Stimulated activated CD8-positive, alpha-beta memory T cell treated with anti-CD3 and anti-CD28 coated beads, Interleukin-2, amount 100 ng/mL, for 1 hour (primary cell): ENCODE results near the gene KAT7.
"Not testable (repeated sequence)": the region's sequence is repeated elsewhere in the genome, so short reads cannot be mapped to it uniquely, and the experiment has no call there.

ENCODE experiments used
- DNase-seq, 2 donors: peaks; one replicate each; pipeline ENCODE4 v3.0.0-alpha.2; 2020; ENCODE audit warnings: low read depth in 2 of 2

The KAT7 gene

DNA sequence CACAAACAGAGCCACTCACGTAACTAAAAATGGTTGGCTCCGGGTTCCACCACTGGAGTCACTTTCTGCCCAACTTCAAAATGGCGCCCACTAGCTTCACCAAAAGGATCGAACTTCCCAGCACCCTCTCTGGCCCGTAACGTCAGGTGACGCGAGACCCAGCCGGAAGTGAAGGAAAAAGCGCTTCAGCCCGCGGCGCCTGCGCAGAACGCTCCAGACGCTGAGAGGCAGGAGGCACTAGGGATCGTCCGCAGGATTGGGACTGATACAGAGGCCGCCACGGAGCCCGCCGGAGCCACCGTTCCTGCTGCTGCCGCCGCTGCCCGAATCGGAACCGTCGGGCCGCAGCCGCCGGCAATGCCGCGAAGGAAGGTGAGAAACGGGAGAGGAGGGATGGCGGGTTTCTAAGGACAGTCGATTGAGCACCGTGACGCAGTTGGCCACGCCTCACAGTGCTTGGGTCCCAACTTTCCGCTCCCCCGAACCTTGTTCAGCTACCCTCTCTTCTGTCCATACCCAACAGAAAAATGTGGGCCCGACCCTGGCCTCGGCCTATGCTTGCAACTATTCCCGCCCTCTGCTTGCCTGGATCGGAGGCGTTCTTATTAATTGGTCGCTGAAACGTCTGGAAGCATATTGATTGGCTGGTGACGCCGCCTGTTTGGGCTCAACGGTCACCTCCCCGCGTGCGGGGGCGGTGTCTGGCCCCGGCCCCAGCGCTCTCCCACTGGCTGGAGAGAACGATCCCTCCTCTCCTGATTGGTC, at the start of gene KAT7:
Gene KAT7 (plus strand): TSS at position 204 of the 765 bp plus-strand sequence. CDS start 154 bp downstream, at position 358.
- DNase-seq = peak; percentile 92 to 97

DNA sequence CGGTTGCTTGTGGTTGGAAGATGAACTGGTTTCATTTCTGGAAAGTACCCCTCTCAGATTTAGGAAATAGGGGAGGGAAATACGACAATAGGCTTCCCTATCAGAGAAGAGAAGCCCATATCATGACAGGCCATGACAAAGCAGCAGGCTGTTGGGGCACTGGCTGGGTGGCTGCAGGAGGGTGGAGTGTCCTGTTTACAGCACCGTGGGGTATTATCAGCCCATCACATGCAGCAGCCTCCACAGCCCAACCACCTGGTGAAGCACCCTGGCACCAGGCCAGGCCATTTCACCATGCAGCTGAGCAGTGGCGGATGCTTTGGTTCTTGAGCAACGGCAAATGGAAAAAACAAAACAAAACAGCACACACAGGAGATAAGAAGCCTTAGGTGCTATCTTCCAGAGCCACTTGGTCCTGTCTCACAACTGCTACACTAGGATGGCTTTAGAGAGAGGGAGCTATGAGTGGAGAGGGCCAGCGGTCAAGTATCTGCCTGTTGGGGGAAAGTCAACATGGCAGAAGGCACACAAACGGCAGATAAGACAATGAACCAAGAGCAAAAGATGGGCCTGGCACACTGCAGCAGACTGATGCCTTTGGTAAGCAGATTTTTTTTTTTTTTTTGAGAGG, 48.7 kb upstream of the KAT7 start:
- DNase-seq = peak; percentile 88 to 93

DNA sequence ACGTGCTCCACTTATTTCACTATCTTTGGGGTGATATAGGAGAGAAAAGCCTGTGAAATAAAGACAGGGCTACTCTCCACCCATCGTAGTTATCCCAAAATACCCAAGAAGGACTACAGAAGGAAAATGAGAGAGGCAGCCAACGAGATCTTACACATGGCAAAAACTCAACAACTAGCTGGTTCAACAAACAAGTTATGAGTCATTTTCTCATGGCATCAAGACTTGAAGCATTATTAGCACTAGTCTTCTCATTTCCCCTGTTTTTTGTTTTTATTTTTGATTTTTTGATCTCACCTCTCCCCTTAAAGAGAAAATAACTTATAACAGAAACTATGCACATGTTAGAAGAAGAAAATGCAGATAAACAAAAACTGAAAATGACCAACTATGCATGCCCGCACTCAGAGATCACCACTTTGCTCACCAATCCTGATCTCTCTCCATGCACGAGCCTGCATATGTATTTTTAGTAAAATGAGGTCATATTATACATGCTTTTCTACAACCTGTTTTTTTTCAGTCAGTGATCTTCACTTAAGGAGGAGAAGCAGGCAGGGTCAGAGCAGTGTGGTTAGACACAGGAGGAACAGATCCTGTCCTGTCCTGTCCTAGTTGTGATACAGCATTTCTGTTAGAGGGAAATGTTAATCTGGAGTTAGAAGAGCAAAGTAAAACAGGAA, 47.3 kb upstream of the KAT7 start:
- no peak for DNase-seq

DNA sequence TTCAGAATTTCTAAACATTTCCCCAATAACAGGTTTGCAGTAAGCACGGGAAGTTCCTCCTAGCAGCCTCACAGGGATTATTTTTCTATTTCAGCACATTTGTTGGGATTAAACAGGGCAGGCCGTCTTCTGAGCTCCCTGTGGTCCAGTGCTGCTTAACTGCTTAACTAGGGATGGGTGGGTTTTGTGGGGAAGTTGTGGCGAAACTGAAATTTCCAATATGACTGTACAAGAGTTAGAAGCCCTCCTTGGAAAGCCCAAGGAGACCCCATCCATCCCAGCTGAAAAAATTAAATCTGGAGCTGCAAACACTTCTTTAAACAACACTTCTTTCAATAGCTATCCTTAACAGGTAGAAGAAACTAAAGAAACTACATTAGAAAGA, 46.8 kb upstream of the KAT7 start:
- no peak for DNase-seq

DNA sequence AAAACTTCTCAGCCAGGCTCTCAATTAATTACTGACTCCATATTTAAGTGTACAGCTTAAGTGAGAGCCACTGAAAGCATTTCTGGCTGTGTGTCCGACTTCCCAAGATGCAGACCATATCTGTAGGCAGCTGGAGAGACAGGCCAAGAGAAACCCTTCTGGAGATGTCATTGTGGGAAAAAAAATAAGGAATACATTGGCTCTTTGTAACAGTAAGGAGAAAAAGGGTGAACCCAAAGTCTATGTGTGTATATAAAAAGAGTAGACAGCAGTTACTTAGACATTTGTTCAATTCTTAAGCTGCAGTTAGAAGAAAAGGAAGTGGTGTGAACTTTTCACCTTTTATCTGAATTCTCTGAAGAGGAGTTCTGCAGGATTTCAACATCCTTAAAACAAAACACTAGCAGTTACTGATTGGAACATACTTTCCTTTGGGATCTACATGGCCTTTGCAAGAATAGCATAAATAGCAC, 46.3 kb upstream of the KAT7 start:
- DNase-seq = no peak

DNA sequence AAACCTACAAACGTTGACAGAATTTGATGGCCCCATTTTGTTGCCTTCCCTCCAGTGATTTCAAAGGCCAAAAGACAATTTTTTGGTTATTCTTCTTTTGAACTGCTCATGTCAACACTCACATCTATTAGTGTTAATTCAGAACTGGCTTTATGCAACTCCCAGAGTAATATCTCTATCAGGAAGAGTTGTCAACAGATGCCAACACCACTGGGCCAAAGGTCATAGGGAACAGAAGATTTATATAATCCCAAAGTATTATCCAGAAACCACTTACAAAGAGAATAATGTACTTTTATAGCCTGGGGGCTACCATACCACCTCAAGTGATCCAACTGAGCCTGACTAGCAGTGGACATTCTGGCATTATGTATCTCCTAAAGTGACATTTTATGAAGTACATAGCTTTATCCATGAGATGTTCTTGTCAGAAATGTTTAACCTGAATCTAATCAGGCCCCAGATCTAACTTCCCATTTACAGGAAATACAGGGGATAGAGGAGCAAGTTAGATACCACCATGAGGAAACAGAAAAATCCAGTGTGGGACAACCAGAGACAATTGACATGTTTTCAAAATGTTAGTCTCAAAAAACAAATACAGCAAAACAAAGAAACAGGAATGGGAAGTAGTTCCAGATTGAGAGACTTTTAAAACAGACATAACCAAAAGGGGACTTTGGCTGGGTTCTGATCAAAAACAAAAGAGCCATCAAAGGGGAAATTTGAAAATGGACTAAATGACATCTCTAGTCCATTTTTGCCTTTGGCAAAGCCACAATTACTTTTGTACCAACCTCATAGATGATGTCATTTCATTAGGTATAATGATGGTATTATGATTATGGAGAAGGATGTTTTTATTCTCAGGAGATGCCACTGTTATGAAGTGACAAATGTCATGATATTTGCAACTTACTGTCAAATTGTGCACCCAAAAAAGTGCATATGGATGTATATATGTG, 43.0 kb upstream of the KAT7 start:
- DNase-seq = no peak

DNA sequence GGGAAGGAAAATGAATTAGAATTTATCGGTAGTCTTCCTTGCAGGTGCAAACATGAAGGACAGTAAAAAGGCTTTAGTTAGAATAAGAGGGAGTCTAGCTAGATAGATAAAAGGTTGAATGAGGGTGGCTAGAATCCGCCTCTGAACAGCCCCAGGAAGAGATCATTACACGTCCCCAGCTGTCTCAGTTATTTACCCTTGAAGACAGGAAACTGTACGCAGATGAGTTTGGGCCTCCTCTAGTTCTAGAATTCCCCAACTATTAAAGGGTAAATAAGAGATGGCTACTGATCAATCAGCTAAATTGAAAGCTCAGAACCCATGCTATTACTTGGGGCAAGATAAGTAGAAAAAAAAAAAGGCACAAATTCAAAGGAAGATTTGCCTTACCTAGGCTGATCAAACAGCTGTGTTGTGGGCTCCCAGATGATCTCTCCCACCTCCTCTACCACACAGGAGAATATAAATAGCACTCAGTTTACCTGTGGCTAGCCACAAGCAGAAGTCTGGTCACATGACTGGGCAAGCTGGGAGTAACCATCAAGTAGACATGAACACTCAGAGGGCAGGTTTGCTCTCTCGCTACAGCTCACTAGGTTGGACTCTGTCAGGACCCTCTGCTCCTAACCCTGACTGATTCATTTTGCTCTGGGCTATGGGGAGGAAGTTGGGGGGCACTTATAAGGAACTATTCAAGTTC, 41.5 kb upstream of the KAT7 start:
- DNase-seq = no peak

DNA sequence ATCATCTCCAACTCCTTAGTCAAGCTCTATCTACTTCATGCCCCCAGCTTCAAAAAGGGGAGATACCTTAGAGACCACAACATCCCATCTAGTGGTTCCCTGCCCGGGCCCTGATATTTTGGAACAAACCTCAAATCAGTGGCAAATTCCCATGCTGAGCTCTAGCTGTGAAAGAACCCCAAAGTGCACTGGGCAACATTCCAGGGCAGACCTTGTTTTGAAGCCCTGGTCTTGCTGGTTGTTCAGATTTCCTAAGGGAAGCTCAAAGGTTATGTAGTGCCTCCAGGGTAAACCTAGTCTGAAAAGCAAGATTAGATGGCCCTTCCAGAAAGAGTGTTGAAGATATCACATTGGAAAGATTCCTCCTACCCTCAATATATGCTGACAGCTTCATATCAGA, 40.8 kb upstream of the KAT7 start:
- no peak for DNase-seq

DNA sequence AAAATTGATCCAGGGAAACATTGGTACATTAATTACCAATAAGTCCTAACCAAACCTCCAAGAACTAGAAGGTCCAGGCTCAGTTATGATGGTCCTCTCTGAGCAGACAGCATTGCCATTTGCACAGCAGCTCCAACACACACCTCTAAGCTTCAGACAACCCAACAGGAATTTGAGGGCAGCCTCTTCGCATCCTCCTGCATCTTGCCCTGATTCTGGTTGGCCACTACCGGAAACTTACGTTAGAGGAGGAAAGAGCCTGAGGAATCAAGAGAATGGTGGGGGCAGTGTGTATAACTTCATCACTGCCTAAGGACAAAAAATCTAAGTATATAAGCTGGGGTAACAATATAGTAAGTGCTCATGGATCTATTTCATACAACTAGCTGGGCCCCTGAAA, 40.3 kb upstream of the KAT7 start:
- no peak for DNase-seq

DNA sequence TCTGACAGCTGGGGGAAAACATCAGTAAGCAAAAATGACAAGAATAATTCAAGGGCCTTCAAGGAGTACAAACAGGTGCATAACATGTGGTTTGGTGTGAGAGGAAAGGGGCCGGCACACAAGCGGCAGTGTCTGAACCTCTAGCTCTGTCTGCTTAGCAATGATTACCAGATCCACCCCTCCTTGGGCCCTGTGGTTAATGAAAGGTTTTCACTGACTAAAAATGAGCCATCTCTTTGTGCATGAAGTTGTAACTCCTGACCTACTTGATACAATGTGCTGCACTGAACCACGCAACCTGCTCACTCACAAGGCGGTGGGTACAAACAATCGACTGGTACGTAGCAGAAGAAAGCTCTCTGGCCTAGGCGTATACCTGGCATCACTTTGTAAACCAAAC, 39.7 kb upstream of the KAT7 start:
- peak in 1 of 2 donors; percentile 24 for DNase-seq

DNA sequence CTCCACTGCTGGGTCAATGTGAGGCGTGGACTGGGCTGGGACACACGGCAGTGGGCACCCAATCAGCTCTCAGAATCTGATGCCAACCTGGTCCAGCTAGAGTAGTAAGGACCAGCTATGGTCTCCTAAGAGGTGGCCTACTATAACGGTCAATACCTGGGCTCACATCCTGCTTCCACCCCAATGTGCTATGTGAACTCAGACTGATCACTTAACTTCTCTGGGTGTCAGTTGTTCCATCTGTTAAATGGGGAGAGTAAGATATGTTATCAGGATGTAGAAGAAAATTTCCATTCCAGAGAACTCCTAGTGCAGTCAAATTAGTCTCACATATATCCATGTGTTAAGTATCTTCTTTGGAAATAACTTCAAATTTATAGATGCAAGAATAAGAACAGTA, 38.8 kb upstream of the KAT7 start:
- DNase-seq = no peak

DNA sequence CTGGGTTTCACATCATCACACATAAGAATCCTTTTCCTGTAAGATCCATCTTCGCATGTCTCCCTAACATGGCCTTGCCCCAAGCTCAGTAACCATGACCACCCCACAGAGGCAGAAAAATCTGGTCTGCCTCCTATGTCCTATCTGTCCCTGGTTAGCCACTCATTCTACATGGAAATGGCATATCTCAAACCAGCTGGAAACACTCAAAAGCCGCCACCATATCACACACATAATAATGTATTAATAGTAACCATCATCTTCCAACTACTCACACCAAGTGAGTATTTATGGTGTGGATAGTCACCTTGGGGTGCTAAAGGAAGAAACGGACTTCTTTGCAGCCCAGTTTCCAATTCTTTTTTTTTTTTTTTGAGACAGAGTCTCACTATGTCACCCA, 36.0 kb upstream of the KAT7 start:
- no peak for DNase-seq

DNA sequence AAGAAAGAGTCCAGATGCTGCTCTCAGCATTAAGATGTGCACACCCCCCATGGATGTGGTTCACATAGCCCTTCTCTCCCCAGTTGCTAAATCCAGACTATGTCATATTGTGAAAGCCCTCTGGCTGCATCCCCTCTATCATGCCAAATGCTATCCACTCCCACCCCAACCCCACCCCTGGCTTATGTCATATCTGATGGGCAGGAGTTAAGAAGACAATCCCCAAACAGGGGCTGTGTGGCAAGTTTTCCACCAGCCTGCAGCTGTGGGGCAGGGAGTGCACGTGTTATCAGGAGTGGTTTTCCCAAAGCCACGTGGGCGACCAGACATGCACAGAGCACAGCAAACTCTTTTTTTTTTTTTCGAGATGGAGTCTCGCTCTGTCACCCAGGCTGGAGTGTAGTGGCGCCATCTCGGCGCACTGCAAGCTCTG, 34.5 kb upstream of the KAT7 start:
- no peak for DNase-seq

DNA sequence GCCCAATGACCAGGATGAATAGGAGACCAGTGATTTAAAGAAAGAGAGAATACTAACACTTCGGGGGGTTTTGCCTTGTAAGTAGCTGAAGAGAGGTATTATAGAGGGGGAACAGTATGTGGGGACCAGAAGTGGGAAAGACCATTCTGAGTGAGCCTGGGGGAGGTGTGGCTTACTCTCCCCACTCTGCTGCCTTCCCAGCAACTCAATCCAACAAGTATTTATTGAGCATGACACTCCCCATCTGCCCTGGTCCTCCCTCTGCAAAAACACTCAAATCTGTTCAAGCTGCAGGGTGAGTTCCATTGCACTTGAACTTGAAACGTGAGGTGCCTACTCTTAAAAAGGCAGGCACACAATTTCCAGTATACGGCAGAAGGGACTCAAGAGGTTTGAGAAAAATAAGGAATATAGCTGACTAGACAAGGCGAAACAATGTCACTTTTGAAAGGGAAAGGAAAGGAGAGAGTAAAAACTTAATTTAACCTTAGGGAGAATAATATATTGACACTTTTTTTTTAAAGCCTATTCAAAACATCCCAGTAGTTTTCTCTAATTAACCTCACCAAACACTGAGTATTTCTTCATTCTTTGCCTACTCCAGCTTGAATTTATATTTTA, 32.7 kb upstream of the KAT7 start:
- no peak for DNase-seq

DNA sequence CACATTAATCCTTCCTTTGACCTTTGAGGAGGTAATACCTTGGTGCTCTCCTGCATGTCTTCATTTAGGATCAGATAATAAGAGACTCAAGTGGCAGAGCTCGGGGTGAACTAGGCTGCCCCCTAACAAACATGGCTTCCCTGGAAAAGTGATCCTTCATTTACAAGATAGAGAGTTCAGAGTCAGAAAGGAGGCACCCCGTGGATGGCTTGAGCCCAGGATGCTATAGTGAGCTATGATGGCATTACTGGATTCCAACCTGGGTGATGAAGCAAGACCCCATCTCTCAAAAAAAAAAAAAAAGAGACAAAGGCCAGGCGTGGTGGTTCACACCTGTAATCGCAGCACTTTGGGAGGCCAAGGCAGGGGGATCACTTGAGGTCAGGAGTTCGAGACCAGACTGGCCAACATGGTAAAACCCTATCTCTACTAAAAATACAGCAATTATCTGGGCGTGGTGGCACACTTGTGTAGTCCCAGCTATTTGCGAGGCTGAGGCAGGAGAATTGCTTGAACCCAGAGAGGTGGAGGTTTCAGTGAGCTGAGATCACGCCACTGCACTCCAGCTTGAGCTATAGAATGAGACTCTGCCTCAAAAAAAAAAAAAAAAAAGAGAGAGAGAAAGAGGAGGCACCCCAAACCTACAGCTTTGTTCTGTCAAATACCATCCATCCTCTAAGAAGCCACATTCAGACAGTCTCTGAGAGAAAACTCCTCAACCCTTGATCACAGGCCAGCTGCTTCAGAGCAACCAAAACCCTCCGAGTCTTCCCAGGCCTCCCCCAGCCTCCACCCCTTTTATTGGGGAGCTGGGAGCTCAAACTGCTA, 31.9 kb upstream of the KAT7 start:
- no peak for DNase-seq

DNA sequence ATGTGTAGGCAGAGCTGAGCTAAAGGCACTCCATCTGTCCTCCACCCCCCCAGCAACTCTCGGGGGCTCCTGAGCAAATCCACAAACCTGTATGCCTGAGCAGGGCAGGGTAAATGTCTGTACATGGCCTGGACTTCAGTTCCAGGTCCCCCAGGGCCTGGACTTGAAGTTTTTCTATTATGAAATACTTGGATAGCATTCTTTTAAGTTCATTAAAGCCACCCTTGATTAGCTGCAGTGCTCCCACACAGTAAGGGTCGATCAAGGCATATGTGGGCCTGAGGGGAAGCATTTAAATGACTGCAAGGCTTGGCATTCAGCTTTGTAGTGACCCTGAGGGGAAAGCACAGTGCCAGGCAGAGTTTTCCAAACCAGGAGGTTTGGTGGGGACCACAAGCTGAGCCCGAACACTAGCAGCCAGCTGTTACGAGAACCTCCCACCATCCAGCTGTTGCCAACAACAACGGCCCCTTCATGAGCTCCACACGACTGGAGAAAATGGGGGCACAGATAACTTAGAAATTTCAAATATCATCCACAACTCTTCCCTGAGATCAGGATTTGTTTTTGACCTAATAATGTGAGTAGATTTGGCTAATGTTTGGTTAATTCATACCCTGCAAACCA, 31.2 kb upstream of the KAT7 start:
- no peak for DNase-seq

DNA sequence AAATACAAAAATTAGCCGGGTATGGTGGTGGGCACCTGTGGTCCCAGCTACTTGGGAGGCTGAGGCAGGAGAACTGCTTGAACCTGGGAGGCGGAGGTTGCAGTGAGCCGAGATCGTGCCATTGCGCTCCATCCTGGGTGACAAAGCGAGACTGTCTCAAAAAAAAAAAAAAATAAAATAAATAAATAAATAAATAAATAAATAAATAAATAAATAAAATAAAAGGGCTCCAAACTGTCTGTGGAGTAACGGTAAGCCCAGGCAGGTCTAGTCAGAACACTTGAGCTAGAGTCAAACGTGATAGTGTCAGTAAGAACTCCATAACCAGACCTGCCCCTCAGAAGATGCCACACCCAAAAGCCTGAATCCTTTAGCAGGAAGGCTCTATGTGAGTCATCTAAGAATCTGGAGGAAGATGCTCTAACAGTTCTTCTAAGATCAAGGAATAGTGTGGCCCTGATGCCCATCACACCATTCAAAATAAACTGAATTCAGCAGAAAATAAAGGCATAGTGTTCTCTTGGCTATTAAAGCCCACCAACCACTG, 29.9 kb upstream of the KAT7 start:
- not testable (repeated sequence) for DNase-seq

DNA sequence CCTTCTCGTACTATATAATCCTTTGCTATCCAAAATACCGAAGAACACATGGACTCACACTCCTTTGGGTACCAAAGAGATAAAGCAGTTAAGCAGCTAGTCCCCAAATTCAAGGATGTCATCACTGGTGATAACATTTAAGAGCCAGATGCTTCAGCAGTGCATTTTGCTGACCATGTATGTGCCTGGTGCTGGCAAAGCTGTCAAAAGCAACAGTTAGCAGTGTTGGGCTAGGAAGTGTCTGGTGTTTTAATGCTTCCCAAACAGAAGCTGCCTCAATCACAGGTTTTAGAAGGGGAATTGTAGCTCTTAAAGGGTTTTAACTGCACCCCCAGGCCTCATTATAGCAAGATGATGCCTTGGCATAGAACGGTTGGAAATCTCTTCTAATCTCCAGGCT, 29.3 kb upstream of the KAT7 start:
- DNase-seq = no peak

DNA sequence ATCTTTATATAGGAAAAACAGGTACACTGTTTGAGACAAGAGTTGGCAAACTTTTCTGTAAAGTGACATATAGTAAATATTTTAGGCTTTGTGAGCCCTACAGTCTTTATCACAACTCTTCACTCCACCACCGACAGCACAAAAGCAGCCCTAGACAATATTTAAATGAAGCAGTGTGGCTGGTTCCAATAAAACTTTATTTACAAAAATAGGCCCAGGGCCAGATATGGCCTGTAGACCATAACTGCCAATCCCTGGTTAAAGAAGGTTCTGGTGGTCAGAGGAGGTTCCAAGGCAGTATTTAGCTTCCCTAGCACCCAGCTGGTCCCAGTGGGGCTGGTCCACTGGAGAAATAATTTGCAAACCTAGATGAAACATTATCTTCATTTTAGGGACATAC, 28.2 kb upstream of the KAT7 start:
- DNase-seq = no peak
